Measurements from ENCODE around the gene BCR.

The BCR gene

DNA sequence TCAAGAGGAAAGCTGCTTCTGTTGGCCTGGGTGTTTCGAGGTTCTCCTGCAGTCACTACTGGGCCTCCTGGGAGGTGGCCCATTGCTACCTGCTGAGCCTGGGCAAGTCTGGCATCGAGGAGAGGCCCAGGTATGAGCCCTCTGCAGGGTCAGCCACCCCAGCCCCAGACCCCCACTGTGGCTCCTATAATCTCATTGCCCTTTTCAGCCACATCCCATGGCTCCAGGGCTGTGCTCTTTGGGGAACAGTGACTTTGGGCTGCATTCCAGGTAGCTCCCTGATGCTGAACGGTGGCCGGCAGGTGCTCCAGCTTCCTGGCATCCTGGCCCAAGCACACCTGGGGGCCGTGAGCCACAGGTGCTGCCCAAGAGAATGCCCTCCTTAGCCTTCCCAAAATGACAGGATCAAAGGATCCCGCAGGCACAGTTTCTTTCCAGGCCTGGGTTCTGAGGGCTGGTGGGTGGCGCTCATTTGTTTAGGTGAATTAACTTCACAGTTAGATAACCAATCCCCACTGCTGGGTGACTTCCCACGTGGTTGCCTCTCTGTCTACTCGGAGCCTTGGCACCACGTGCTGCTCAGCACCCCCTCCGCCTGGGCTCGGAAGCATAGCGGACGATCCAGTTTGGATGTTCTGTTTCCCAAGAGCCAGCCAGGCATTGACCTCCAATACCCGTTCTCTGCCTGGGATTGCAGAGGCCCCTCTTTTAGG is 97.4 kb downstream of the BCR start:
- DNase-seq (ENCODE audit: low read depth), result no peak

DNA sequence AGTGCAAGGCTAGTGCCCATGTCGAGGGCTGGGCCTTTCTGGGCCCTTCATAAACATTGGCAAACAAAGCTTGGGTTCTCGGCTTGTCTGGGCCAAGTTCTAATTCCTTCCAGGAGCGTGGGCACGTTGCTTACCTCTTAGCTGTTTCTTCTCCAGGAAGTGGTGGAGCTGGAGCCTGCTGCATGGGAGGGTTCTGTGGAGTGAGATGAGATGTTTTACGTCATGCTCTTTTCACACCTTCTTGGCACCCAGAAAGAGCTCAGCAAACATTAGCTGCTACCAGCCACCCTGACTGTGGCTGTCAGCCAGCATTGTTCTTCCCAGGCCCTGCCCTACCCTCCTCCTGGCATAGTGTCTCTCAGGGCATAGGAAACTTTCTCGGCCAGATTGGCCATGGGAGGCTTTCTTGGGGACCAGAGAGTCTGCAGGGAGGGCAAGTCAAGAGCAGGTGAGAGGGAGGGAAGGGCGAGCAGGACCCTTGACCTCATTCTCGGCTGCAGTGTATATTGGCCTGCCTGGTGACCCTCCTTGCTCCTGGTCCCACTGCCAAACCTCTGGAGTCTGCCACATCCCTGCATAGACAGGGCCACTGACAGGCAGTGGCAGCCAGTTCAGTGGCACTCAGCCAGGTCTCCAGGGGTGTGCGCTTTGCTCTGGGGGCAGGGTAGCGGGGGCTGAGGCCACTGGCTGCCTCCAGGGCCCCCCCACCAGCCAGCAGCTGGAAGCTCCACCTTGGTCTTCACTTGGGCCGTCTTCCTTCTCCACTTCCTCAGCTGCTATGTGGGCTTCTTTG is 98.8 kb downstream of the BCR start:
- no peak for DNase-seq (ENCODE audit: low read depth)

DNA sequence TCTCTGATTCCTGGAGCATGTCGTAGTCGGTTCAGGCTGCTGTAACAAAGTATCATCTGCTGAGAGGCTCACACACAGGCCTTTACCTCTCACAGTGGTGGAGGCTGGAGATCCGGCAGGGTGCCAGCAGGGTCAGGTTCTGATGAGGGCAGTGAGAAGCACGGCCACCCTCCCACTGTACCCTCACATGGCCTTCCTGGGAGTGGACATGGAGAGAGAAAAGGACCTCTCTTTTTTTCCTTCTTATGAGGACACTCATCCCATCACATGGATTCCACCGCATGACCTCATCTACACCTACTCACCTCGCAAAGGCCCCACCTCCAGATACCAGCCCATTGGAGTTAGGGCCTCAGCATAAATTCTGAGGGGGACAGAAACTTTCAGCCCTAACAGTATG is 99.5 kb downstream of the BCR start:
- DNase-seq (ENCODE audit: low read depth), result no peak

DNA sequence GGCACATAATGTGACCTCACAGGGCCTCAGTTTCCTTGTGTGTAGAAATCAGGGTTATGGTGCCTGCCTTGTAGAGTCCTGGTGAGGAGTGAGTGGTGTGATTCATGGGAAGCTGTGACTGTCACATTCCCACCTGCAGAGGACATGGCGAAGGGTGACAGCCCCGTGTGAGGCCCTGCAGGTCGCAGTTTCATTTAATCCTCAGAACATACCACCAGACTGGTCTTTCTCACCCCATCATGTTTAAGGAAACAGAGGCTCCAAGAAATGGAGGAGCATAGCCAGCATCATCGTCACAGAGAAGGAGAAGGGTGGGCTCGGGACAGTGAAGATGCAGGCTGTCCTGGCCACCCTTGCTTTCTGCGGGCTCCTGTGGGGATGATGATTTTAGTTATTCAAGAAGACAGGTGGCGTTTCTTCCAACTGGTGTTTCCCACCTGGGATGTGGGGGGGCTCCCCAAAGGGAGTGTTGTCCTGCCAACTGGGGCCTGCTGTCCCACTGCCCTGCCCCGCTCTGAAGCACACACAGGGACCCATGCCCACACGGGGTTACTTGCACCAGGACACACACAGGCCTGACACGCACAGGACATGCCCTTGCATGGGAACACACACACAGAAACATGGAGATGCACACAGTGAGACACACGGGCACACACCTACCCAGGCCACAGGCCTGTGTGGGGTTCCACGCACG is 100.2 kb downstream of the BCR start:
- no peak for DNase-seq (ENCODE audit: low read depth)

DNA sequence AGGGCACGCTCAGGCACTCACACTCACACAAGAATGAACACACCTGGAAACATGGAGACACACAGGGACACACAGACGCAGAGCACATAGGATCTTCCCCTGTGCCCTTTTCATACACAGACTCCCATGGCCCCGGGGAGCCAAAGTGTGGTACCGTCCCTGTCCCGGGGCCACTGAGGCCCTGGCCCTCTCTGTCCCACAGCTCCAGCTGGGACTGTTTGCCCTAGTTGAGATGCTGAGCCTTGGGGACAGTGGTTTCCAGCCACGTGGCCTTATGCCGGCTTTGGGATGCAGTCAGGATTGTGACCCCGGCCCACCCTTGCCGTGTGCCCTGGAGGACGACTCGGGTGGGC is 100.7 kb downstream of the BCR start:
- DNase-seq (ENCODE audit: low read depth), result no peak

DNA sequence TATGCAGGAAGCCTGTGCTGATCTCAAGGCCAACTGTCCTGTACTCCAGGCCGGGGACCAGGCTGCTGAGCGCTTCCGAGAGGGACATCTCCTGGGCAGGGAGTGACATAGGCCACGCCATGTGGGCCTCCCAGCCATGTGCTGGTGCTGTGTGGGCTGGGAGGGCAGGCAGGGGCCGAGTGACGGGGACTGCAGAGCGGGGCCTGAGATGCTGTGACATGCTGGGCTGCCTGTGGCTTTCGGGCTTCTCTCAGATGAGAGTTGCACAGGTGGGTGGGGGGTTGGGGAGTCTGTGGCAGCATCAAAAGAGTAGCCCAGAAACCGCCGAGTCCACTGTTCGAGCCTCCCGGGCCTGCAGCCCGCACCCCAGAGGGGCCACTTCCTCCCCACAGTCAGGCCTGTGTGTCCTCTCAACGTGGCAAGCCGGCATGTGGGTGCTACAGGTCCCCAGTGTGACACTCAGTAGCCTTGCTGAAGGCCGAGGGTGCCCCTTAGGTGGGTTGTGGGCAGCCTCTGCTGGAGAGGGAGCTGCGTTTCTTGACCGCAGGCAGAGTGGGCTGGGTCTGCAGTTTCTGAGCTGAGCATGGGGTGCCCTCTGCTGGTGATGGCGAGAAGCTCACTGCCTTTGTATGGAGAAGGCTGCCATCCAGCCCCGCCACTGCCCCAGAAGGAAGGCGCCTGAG is 101.2 kb downstream of the BCR start:
- DNase-seq (ENCODE audit: low read depth), result peak; percentile 28

DNA sequence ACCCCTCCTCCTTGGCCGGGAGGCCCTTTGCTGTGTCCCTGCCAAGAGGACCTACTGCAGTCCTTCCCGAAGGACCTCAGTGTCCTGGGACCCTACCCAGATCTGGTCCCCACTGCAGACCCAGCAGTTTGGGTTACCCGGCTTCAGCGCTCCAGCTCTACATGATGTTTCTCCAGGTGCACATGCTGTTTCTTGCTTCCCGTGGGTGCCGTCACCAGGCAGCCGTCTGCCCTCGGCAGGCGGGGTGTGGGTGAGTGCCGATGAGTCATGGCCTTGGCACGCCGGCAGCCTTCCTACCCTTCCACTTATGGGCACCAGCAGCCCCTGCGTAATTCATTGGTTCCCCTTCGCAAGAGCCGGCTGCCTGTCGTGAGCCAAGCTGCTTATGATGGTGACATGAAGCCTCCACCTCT is 101.8 kb downstream of the BCR start:
- no peak for DNase-seq (ENCODE audit: low read depth)

DNA sequence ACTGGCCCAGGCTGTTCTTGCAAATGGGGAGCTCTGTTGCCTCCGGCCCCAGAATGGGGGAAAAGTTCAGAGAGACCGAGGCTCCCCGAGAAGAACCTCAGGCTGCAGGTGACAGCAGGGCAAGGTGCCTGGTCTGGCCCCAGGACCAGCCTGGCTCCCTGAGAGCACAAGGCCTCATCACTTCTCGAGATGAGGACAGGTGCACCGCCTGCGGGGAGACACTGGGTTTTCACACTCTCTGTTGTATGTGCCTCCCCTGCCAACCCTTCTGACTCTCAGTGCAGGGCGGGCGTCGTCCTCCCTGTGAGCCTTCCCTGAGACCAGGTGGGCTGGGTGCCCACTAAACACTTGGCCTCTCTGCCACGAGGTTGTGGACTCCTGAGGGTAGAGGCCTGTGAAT is 102.2 kb downstream of the BCR start:
- DNase-seq (ENCODE audit: low read depth), result no peak

DNA sequence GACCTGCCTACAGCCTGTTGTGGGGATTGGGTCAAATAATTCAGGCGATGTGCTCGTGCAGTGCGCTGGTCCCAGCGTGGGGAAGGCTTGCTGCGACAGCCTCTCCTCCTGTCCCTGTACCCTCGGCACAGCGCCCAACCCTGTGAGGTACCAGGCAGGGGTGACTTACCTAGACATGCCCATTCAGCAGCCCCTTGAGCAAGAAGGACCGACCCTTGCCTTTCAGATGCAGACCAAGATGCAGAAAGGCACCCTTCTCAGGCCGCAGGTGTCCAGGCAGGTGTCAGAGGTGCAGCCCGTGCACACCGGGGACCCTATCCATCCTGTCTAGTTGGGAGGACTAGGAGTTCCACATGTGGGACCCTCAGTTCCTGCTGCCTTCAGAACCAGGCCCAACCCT is 102.7 kb downstream of the BCR start:
- no peak for DNase-seq (ENCODE audit: low read depth)

DNA sequence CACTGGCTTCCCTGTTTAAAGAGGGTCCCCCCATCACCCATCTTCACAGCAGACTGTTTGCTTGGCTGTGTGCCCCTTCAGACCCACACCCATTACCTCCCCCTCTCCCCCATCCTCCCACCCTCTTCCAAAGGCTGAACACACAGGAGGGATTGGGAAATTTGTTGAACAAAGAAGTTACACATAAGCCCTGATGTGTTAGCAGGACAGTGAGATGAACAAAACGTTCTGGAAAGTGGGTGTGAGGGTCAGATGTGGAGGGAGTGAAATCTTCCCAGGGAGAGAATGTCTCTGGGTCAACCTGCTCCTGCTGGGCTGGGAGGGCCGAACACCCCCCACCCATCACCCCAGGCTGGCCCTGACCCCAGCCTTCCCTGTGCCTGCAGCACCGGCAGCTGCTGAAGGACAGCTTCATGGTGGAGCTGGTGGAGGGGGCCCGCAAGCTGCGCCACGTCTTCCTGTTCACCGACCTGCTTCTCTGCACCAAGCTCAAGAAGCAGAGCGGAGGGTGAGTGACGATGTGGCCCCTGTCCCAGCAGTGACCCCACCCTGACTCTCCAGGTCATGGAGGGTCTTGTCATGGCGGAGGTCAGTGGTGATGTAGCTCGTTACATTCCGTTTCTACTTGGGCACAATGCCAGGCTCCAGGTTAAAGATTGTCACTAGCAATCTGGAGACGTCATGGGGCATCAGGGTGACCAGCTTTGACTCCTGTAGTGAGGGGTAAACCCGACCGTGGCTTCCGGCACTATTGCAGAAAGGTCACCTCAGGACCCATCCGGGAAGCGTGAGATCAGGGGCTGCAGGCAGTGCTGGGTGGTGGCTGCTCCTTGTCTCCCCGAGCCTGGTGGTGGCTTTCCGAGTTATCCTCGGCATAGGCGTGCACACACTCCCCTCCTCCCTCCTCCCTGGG is 103.5 kb downstream of the BCR start:
- no peak for DNase-seq (ENCODE audit: low read depth)

DNA sequence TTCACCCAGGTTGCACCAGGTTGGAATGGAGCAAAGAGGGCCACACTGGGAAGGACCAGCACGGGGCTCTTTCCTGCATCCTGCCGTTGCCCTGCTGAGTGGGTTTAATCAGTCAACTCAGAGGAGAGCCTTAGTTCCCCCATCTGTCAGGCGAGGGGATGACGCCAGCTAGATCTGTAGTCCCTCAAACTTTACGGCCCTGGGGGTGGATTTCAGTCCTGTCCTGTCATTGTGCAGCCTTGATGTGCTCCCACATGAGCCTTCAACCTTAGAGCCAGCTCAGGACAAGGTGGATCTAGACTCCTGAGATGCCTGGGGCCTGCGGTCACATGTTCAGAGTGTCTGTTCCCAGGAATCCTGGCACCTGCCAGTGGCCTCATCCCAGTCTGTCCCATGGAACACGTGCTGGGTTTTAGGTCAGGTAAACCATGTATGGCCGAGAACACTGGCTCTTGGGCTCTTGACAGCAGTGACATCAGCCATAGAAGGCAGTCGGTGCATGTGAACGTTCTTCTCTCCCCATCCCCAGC is 104.3 kb downstream of the BCR start:
- no peak for DNase-seq (ENCODE audit: low read depth)

DNA sequence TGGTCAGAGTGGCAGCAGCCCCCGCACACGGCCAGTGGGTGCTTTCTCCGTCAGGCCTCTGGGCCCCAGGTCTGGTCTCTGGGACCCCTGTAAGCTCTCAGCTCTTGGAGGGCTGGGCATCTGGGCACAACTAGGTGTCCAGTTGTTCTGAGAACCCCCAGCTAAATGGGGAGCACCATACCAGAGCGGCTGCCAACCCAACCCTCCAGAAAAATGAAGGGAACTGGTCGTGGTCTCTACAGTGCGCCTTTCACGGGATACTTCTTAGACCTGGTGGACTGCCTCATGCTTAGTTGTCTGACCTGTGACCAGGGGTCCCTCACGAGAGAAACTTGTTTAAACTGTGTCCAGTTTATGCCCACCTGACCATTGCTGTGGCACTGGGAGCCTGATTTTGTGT is 104.9 kb downstream of the BCR start:
- DNase-seq (ENCODE audit: low read depth), result no peak

DNA sequence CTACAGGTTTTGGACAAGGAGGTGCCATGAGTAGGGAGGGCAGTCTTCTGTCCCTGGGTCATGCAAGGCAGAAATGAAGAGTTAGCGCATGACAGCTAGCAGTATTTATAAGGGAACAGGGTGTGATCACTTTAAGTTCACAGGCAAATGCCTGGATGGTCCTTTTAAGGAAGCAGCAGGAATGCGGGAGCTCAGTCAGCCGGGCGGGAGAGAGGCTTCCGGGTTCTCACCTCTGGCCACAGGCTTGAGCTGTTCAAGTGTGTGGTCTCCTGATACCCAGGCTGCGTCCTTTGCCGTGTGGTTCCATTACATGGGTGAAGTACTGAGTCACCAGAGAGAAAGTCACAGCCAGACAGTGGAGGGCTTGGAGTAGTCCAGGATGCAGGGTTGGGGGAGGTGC is 105.4 kb downstream of the BCR start:
- no peak for DNase-seq (ENCODE audit: low read depth)

DNA sequence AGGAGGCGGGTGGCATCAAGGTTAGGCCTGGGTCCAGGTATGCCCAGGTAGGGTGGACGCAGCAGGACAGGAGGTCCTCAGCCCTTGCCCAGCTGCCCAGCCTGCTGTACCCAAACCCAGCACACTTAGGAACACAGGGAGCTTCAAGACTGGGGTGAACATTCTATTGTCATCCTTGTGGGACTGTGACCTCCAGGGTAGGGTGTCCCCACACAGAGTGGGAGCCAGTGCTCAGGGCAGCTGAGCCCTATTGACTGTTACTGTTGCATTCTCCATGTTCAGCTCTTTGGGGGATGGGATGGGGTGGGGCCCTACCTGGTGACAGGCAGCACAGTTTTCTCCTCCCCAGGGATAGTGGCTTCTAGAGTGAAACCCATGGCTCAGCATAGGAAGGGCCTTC is 106.0 kb downstream of the BCR start:
- DNase-seq (ENCODE audit: low read depth), result no peak

DNA sequence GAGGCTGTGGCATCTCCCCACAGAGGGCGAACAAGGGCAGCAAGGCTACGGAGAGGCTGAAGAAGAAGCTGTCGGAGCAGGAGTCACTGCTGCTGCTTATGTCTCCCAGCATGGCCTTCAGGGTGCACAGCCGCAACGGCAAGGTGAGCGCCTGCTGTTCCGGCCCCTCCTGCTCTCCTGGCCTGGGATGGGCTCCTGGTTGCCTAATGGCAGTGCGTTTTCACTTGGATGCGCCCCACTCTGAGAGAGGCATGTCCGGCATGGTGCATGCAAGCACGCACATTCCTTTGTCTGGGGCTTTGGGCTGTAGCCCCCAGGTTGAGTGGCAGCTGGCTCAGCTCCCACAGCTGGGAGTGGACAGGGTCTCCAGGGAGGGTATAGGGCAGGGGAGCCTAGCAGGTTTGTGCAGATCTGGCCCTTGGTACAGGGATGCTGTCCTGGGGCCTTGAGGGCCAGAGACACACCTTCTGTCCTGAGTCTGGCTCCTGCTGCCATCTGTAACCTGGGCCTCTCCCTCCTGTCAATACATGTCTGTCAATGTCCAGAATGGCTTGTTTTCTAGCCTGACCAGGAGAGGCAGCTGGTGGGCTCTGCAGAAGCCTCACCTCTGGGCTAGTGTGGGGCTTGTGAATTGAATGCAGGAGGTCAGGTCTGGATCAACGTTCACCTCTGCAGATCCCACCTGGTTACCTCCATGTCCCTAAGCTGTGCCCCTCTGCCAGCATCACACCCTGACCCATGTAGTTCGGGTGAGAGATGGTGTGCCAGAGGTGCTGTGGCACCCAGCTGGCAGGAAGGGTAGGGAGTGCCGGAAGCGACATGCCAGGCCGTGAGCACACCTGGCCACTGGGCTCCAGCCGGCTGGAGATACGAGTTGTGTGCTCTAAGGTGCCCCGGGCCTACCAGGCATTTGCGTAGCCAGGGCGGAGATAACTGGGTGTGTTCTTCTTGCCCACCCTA is 107.1 kb downstream of the BCR start:
- DNase-seq (ENCODE audit: low read depth), result no peak

DNA sequence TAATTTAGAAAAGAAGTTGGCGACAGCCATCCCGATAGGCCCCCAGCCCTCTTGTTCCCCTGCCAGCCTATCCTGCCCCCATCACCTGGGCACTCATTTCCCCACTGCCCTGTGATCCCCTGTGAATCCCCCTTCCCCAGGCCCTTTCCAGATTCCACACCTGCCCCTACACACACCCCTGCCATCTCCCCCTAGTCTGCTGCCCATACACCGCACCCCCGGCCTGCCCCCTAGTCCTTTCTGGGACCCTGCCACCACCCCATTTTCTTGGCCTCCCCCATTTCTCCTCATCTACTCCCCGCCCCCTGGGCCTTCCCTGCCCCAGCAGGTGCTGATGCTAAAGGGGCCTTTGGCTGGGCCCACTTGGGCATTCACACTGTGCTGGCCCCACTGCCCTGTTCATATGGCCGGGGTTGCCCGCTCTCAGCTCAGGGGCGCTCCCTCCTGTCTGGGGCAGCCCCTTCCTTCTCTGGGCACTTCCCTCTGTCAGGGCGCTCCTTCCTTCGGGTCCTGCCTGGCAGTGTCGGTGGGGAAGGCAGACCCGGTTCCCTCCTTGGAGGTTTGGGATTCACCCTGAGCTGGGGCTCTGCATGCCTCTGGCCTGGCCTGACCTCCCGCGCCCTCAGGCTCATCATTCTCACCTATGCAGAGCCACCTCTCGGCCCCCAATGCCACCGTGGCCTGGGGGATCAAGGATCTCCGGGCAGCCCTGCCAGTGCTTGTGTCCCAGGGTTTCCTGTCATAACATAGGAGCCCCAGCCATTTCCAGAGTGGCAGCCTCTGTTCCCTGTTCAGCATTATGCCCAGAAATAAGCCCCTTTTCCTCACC is 108.2 kb downstream of the BCR start:
- no peak for DNase-seq (ENCODE audit: low read depth)

DNA sequence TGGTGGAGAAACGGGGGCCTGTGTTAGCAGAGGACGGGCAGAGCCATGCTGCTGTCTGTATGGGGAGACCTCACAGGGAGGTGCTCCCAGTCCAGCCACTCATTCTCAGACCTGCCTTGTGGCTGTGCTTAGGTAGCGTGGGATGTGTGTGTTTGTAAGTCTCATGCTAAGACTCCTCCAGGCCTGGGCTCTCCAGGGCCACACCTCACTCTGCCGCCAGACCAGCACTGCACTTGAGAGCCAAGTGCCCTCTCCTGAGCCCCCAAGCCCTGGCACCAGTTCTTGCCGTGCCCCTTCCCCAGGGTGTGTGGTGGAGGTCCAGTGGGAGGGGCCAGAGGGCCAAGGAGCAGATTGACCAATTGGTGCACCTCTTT is 108.8 kb downstream of the BCR start:
- no peak for DNase-seq (ENCODE audit: low read depth)

DNA sequence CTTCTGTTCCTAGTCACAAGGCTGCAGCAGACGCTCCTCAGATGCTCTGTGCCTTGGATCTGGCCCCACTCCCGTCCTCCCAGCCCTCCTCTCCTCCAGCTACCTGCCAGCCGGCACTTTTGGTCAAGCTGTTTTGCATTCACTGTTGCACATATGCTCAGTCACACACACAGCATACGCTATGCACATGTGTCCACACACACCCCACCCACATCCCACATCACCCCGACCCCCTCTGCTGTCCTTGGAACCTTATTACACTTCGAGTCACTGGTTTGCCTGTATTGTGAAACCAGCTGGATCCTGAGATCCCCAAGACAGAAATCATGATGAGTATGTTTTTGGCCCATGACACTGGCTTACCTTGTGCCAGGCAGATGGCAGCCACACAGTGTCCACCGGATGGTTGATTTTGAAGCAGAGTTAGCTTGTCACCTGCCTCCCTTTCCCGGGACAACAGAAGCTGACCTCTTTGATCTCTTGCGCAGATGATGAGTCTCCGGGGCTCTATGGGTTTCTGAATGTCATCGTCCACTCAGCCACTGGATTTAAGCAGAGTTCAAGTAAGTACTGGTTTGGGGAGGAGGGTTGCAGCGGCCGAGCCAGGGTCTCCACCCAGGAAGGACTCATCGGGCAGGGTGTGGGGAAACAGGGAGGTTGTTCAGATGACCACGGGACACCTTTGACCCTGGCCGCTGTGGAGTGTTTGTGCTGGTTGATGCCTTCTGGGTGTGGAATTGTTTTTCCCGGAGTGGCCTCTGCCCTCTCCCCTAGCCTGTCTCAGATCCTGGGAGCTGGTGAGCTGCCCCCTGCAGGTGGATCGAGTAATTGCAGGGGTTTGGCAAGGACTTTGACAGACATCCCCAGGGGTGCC is 109.8 kb downstream of the BCR start:
- DNase-seq (ENCODE audit: low read depth), result peak; percentile 32
